Testis (tissue), 2 donors: Measurements from ENCODE around the gene TC2N.

Experiments
- POLR2A ChIP-seq: fragments of 450-650 bp; IDR thresholded peaks from one replicate; pipeline ENCODE4 v1.6.1; 2017; ENCODE audit warnings: antibody characterized with exemption, mild to moderate bottlenecking, moderate library complexity
- TF ChIP-seq, protein P1 (sequence below), 3 experiments: fragments of 450-650 bp in 2 of 3; fragments of 200-600 bp in 1 of 3; sonication (generic) in 1 of 3; IDR thresholded peaks; one replicate each; pipeline ENCODE4 v1.5.1; 2016 to 2019; ENCODE audit warnings: antibody characterized with exemption in 3 of 3, mild to moderate bottlenecking in 2 of 3, moderate library complexity in 1 of 3

DNA sequence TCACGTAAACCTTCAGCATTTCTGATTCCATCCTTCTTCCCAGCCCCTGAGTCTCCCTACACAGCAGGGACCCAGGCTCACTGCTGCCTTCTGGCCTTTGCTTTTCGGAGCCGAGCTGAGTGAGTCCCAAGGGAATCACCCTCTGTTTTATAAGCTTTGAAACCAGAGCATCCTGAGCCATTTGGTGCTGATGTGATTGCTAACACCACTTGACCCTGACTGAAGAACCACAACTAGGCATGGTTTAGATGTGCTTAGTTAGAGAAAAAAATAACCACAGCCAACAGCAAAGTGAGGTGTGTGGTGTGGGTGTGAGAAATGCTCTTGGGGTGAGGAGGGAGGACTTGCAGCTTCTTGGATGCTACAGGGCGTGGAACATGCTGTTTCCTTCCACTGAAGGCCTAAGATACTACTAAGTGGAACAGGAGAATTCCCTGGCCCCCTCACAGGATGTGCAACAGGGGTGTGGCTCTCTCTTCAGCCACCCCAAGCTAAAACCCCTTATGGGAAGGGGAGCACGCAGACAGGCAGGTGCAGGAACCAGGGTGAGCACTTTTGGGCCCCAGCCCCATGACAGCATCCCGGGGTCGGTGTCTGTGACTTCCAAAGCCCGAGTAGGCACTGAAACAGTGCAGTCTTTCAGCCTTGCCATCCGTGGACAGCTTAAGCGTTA lies at the start of gene TC2N:
- TF ChIP-seq, protein P1, sequence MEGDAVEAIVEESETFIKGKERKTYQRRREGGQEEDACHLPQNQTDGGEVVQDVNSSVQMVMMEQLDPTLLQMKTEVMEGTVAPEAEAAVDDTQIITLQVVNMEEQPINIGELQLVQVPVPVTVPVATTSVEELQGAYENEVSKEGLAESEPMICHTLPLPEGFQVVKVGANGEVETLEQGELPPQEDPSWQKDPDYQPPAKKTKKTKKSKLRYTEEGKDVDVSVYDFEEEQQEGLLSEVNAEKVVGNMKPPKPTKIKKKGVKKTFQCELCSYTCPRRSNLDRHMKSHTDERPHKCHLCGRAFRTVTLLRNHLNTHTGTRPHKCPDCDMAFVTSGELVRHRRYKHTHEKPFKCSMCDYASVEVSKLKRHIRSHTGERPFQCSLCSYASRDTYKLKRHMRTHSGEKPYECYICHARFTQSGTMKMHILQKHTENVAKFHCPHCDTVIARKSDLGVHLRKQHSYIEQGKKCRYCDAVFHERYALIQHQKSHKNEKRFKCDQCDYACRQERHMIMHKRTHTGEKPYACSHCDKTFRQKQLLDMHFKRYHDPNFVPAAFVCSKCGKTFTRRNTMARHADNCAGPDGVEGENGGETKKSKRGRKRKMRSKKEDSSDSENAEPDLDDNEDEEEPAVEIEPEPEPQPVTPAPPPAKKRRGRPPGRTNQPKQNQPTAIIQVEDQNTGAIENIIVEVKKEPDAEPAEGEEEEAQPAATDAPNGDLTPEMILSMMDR (IDR thresholded peaks at IDR 0.05), result no peak
- TF ChIP-seq POLR2A, result no peak
